Activated T-cell treated with anti-CD3 and anti-CD28 coated beads, Interleukin-2, amount 50 U/mL, for 48 hours (primary cell): ENCODE results near the gene COL24A1.

Experiments
- DNase-seq, 2 experiments: peaks; one replicate each; pipeline ENCODE4 v3.0.0-alpha.2; 2020

COL24A1 gene

GRCh38 chr1:86156566-86157455, at the start of gene COL24A1:
Gene COL24A1 (minus strand): TSS chr1:86156772. CDS start chr1:86156396, 376 bp downstream.
- DNase-seq, result peak; percentile 23 to 25

- no peak for DNase-seq
Observed at GRCh38 chr1:86205741-86206140, 49.2 kb upstream of the COL24A1 start.

DNA sequence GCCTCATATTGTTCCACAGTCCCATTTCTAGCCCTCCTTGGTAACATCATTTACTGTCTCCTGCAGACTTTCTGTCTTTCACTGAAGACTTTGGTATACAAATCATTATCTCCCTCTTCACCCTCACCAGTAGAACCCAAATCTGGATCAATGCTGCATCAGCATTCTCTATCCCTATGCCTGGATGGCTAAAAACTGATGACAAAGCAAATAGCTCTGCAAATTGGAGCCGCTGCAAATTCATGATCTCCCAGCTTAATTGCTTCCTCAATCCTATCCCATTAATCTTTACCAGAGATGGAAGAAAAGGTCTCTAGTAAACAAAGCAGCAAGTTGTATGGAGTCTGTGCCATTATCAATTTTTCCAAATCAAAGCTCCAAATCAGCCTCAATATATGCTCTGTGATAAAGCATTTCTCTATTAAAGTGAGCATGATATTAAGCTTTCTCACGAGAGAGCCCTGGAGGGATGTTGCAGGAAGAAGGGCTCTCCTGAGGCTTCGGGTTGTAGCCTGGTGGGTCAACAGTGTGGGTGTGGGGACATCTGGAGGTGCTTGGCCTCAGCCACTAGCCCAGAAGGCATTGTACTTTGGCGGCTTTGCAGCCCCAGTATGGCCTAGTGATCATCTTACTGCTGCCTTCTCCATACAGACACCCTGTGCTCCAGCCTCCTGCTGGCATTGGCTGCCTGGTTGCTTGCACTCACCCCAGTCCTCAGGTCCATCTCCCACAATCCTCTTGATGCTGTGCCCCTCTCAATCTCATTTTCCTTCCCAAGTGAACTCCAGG, 46.2 kb upstream of the COL24A1 start:
- no peak for DNase-seq

- DNase-seq, result no peak
Observed at GRCh38 chr1:86201311-86201710, 44.7 kb upstream of the COL24A1 start.

- DNase-seq, result no peak
Observed at GRCh38 chr1:86200901-86201300, 44.3 kb upstream of the COL24A1 start.

- no peak for DNase-seq
Observed at GRCh38 chr1:86197206-86197855, 40.8 kb upstream of the COL24A1 start.

GRCh38 chr1:86195281-86195680, 38.7 kb upstream of the COL24A1 start:
- no peak for DNase-seq

DNA sequence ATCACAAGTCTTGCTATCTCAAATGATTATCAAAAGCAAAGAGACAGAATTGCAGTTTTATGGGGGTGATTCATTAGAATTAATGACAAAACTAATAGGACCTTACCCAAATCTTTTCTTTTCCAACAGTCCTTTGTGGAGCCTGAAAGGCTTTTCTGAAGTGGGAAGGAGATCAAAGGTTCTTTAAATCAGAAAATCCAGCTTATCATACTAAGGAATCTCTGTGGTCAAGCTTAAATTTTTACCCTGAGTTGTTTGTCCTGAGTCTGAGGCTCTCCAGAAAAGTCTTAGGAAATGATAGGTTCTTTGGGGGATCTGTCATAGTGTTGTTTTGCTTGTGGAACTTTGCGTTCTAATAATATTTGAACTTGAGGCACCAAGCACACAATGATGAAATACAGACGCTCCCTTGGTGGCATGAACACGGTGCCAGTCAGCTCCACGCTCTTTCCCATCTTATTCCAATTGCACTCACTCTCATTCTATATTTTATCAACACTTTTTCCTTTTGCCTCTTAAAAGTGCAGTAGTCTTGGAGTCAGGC, 38.0 kb upstream of the COL24A1 start:
- no peak for DNase-seq

DNA sequence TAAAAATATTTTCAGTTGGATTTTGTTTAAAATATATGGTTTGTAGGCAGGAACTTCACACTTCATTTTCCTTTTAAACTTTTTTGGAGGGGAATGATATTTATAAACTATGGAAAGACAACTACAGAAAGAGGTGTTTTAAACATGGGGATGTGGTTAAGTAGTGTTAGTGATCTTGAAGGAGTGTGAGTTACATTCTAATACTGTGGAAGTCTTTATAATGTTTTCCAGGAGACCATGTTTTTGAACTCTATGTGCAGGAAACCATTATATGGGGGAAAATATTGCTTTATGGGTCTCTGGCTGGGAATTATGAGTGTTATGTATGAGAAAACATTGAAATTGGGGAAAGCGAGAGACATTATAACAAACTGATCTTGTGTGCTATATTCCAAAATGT, 35.8 kb upstream of the COL24A1 start:
- DNase-seq, result no peak

GRCh38 chr1:86191958-86192357, 35.4 kb upstream of the COL24A1 start:
- no peak for DNase-seq

GRCh38 chr1:86190873-86191272, 34.3 kb upstream of the COL24A1 start:
- DNase-seq, result no peak

DNA sequence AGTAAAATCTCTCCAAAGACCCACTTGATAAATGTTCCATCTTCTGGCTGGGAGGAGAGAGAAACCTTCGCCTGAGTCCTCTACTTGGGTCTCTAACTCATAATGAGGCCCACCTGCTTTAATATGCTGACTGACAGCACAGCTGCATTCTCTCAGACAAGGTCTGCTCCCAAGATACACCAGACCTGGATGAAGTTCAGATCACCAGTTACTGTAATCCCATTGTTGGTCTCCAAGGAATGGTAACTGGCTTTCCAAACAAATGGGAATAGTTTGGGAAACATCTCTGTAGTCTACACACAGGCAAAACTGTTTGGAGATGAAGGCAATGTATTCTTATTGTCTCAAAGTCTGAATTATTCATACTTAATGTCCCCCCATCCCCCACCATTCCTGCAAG, 27.9 kb upstream of the COL24A1 start:
- no peak for DNase-seq

DNA sequence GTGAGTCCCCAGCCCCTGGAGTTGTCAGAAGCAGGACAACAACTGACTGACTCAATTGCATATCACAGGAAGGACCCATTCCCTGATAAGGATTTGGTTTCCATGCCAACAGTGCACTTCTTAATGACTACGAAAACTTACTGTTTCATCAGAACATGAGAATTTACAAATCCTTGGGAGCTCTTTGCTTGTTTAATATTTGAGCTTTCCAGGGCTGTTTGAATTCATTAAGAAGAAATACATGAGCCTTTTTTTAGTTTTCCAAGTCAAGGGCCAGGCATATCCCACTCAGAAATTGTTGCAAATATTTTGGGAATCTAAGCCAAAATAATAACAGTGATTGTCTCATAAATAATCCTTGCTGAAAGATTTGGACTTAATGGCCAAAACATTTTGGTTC, 27.2 kb upstream of the COL24A1 start:
- no peak for DNase-seq

DNA sequence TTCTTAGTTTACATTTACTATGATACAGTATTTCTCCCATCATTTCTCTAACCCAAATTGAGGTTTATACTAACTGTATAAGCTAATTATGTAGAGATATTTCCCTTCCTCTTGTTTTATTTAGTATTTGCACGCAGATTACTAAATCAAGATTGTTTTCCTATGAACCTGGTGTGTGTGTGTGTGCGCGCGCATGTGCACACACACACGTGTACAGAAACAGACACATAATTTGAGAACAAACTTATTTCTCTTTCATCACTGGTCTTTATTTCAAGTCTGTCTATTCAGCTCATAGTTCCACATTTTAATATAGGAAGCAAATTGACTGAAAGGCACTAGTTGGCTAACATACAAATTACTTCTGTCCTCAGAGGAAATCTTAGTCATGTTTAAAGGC, 19.7 kb upstream of the COL24A1 start:
- DNase-seq, result no peak

DNA sequence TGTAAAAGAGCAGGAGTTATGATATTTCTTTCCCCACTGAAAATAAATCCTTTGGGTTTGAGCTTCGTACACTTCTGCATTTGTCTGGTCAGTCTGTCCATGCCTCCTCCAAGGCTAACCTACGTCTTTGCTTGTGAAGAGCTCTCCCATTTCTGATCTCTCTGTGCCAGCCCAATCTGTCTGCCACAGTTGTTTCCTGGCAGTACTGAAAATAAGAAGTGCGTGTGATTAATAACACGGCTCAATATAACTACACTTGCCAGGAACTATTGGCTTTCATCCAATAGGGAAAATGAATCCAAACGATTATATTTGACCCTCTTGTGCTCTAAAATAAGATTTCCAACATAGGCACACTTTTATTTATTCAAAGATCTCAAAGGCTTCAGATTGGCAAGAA, 19.2 kb upstream of the COL24A1 start:
- no peak for DNase-seq

DNA sequence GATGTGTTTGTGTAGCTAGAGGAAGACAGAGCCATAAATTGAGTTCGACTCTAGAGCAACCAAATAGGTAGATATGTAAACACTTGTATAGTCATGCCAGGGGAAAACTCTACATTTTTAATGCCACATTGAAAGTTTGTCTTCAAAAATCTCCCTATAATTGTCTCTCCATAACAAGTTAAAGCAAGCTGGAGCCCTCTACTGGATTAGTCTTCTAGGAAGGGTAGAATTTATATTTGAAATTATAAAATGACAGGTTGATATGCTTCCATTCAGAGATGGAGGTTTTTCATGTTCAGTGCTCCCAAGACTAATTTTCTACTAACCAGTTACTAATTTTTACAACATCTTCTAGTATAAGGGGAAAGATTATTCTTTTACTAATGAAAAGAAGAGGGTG, 13.1 kb upstream of the COL24A1 start:
- DNase-seq, result no peak

- DNase-seq, result no peak
Observed at GRCh38 chr1:86159800-86160199, 3.2 kb upstream of the COL24A1 start.

- peak in 1 of 2 experiments; percentile 16 for DNase-seq
Observed at GRCh38 chr1:86155807-86156565, 586 bp downstream of the COL24A1 start.

GRCh38 chr1:86155051-86155806, 1.3 kb downstream of the COL24A1 start:
- no peak for DNase-seq

DNA sequence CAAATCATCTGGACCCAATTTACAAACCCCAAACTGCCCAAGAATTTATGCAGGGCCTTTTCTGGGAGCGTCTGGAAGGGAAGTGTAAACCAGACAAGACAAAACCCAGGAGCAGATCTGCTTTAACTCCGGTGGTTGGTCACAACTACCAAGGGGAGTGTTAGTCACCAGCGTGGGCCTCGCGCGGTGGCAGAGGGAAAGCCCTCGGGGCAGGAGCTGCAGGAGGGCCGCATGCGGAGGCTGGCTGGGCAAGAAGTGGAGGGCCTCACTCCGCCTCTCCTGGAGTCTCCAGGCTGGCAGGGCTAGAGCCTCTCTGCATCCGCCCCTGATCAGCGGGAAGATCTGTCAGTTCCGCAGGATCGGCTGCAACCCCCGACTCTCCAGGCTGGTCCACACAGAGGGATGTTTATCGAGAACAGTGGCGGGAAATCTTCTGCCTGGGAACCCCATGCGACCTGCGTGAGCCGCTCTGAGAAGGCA, 2.0 kb downstream of the COL24A1 start:
- DNase-seq, result peak in 1 of 2 experiments; percentile 14

GRCh38 chr1:86153836-86154235, 2.7 kb downstream of the COL24A1 start:
- DNase-seq, result no peak
